Activated naive CD8-positive, alpha-beta T cell (primary cell): ENCODE data around the gene URAD.
A peak's percentile ranks its signal among the peaks of the same experiment; 100 is the strongest.
"Not testable (repeated sequence)": the region's sequence is repeated elsewhere in the genome, so short reads cannot be mapped to it uniquely, and the experiment has no call there.

Experiments
- H3K27ac Mint-ChIP-seq: one replicate; pipeline ENCODE4 v1.8.0; 2021; ENCODE audit warnings: mixed read lengths
- H3K27me3 Mint-ChIP-seq: one replicate; pipeline ENCODE4 v1.8.0; 2021; ENCODE audit warnings: mixed read lengths
- H3K36me3 Mint-ChIP-seq: one replicate; pipeline ENCODE4 v1.8.0; 2021; ENCODE audit warnings: mixed read lengths
- H3K4me1 Mint-ChIP-seq: one replicate; pipeline ENCODE4 v1.8.0; 2021; ENCODE audit warnings: low read depth, mixed read lengths
- H3K4me3 Mint-ChIP-seq: one replicate; pipeline ENCODE4 v1.8.0; 2021; ENCODE audit warnings: mild to moderate bottlenecking, mixed read lengths
- H3K9me3 Mint-ChIP-seq: one replicate; pipeline ENCODE4 v1.8.0; 2021; ENCODE audit warnings: low read depth, mixed read lengths

URAD gene, protein sequence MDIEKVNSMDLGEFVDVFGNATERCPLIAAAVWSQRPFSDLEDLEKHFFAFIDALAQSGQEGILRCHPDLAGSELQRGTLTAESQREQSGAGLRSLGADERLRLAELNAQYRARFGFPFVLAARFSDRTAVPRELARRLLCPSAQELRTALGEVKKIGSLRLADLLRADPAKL

DNA sequence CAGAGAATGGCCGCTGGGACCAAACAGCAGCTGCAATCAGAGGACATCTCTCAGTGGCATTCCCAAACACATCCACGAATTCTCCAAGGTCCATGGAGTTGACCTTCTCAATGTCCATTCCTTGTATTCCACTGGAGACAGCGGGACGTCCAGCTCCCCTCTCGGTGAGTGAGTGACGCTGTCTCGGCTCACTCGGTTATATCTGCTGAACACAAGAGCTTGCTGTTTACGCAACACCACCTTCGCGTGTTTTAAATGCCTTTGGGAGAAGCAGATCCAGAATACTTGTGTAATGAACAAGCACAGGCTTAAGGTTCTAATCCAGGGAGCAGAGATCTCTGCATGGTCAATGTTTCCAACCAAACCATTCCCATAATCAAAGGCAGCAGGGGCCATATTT is at the start of gene URAD:
Gene URAD, minus strand, starts transcription at position 174 of the 400 bp plus-strand sequence. Its CDS starts 56 bp downstream, at position 118.
- H3K4me1 Mint-ChIP-seq: no peaks in the 10 kb centered on the region
- H3K9me3 Mint-ChIP-seq: no peaks in the 10 kb centered on the region
- H3K36me3 Mint-ChIP-seq: no peaks in the 10 kb centered on the region

DNA sequence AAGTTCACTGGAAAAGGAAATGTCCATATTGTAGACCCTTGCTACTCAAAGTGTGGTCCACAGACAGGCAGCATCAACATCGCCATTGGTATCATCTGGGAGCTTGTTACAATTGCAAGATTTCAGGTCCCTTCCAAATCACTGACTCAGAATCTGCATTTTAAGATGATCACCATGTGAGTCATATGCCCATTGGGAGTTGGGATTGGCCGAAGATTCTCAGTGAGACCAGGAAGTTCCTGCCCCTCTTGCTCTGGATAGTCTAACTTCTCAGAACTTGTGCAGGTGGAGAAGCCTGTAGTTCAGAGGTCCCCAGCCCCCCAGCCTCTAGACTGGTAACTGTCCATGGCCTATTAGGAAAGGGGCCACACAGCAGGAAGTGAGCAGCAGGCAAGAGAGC is 48.9 kb upstream of the URAD start:
- Mint-ChIP-seq H3K27ac (no peak overlapping the region), H3K36me3 (no peaks in the 10 kb centered on the region), H3K4me1 (no peaks in the 10 kb centered on the region), H3K9me3 (no peaks in the 10 kb centered on the region), H3K27me3 (peaks cover 2% of the 10 kb centered on the region), H3K4me3 (no peak overlapping the region)

More for the DNA sequence above, at the start of gene URAD:
- Mint-ChIP-seq H3K4me3 (no peak within 1 kb of the TSS), H3K27ac (no peak within 1 kb of the TSS), H3K27me3 (peaks cover 13% of the 10 kb centered on the region)

DNA sequence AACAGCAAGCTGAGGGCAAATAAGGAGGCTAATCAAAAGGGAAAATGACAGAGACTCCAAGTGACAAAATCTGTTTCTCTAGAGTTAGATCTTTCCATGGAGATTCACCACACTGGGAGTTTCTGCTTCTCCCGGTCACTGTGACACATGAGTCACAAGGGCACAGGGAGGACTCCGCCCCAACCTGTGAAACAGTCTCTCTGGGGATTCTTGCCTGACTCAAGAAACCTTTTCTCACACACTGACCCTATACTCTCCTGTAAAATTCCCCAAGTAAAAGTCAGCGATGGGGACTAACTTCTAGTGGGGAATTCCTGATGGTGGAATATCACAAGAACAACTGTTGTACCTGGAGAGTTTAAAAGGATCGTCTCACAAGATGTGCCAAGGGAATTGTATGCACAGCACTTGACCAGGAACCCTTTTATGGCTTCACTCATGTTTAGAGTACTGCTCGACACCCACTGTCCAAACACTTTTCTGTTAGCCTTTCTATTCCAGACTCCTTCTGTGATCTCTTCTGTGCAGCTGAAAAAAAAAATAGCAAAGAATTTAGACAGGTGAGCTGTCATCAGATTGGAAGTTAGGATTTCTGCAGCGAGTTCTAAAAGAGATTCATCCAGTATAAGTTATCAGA is 46.8 kb upstream of the URAD start:
- no peaks in the 10 kb centered on the region for H3K36me3 Mint-ChIP-seq
- H3K27ac Mint-ChIP-seq: no peak overlapping the region
- H3K27me3 Mint-ChIP-seq: no peaks in the 10 kb centered on the region
- H3K4me1 Mint-ChIP-seq: no peaks in the 10 kb centered on the region
- no peaks in the 10 kb centered on the region for H3K9me3 Mint-ChIP-seq
- H3K4me3 Mint-ChIP-seq: no peak overlapping the region

DNA sequence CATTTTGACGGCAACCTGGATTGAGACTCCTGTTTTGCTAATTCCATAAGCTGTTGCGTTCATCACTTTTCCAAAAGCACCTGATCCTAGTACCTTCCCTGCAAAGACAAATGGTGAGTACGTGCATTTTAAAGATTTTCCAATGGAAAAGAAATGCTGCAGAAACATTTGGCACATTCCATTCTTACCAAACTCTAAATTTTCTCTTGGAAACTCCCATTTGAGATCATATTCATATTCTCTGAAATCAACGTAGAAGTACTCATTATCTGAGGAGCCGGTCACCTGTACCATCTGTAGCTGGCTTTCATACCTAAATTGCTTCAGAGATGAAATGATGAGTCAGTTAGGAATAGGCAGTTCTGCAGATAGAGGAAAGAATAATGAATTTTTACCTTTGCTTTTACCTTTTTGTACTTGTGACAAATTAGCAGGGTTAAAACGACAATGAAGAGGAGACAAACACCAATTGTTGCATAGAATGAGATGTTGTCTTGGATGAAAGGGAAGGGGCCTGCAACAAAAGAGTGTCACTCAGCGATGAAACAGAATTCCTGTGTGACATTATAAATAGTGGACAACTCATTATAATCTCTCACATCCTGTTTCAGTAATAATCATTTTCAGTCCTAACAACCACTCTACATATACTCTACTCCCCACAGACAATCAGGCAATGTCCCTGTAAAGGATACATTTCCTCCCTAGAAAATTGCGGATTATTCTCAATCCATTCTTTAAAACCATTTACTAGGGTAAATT is 45.6 kb upstream of the URAD start:
- H3K4me1 Mint-ChIP-seq: no peaks in the 10 kb centered on the region
- no peaks in the 10 kb centered on the region for H3K36me3 Mint-ChIP-seq
- no peak overlapping the region for H3K4me3 Mint-ChIP-seq

DNA sequence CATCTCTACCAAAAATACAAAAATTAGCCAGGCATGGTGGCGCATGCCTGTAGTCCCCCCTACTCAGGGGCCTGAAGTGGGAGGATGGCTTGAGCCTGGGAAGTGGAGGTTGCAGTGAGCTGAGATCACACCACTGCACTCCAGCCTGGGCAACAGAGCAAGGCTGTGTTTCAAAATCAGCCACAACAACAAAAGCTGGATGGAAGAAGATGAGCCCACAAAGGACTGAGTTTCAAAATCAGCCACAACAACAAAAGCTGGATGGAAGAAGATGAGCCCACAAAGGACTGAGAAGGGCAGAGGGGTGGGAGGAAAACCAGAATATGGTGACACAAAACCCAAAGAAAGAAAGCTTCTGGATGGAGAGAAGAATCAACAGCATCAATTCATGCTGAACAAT is 43.9 kb upstream of the URAD start:
- H3K9me3 Mint-ChIP-seq, H3K4me3 Mint-ChIP-seq, H3K27me3 Mint-ChIP-seq, H3K4me1 Mint-ChIP-seq, H3K36me3 Mint-ChIP-seq, H3K27ac Mint-ChIP-seq: not testable (repeated sequence)

More for the DNA sequence above, 45.6 kb upstream of the URAD start:
- Mint-ChIP-seq H3K27ac (no peak overlapping the region), H3K9me3 (no peaks in the 10 kb centered on the region), H3K27me3 (no peaks in the 10 kb centered on the region)

DNA sequence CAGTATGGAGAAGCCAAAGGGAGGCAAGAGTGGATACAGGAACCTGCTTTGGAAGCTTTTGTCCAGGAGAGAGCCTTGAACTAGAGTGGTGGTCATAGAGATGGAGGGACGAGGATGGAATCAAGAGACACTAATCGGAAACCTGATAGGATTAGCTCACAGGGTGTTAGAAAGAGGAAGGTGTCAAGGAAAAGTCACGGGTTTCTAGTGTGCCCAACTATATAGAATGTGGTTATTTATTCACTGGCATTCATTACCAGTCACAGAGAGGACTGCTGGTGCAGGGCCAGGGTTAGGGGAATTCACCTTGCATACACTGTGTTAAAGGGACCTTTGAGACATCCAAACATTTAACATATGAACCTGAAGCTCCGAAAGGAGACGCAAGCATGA is 43.4 kb upstream of the URAD start:
- Mint-ChIP-seq H3K9me3 (no peaks in the 10 kb centered on the region), H3K27ac (no peak overlapping the region), H3K27me3 (no peaks in the 10 kb centered on the region), H3K4me3 (no peak overlapping the region), H3K4me1 (peaks cover 11% of the 10 kb centered on the region), H3K36me3 (no peaks in the 10 kb centered on the region)

DNA sequence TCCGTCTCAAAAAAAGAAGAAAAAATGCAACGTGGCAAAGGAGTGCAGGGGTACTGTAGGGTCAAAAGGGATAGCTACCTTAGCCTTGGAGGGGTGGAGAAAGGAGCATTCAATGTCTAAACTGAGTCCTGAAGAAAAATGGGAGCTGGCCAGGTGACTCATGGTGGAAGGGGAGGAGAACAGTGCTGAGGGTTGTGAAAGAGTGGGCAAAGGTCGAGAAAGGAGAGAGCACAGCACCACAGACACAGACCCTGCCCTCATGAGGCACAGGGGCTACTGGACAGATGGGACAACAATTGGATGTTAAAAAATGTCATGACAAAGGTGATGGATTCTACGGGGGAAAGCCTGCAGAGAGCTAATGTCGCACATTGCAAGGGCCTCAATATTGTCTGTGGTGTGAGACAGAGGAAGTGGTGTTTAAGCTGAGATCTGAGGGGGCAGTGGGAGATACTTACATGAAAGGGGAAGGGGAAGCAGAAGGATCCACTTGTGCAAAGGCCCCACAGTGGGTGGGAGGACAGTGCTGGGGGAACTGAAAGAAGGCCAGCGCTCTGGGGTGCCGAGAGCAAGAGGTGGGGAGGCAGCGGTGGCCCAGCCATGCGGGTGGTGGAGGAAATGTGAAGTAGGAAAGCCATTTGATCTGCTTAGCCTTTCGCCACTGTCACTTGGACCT is 42.9 kb upstream of the URAD start:
- Mint-ChIP-seq H3K4me1 (peaks cover 11% of the 10 kb centered on the region), H3K4me3 (no peak overlapping the region), H3K9me3 (no peaks in the 10 kb centered on the region), H3K27ac (no peak overlapping the region), H3K27me3 (no peaks in the 10 kb centered on the region), H3K36me3 (no peaks in the 10 kb centered on the region)

DNA sequence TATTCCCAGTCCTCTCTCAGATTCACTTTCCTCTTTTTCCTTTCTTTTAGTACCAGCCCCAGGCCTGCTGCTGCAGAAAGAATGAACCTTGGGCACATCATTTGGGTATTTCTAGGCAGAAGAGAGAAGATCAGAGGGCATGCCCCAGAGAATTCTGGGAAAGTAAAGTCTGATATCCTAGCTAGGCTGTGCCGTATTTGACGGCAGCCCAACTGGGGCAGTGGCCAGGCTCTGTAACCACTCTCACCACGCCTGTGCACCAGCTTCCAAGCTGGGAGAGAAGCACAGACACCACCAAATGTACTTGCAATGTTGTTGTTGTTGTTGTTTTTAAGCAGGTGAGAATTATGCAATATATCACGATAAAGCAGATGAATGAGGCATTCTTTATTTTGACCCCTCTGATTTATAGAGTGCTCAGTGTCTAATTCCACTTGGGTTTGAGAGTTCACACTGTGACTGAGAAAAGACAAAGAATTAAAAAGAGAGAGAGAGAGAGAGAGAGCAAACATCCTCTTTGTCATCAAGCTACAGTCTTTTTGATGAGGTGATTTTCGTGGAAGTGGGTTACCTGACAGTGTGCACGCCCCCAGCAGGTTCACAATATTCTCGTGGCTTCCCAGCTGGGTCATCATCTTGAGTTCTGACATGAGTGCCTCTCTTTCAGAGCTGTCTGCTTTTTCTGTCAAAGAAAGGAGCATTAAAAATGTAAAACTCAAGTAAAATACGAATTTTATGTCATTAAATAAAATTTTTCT is 39.3 kb upstream of the URAD start:
- H3K36me3 Mint-ChIP-seq: no peaks in the 10 kb centered on the region
- H3K9me3 Mint-ChIP-seq: no peaks in the 10 kb centered on the region
- peak overlapping the region; percentile 2 for H3K4me3 Mint-ChIP-seq
- no peak overlapping the region for H3K27ac Mint-ChIP-seq
- H3K4me1 Mint-ChIP-seq: peaks cover 11% of the 10 kb centered on the region
- no peaks in the 10 kb centered on the region for H3K27me3 Mint-ChIP-seq

DNA sequence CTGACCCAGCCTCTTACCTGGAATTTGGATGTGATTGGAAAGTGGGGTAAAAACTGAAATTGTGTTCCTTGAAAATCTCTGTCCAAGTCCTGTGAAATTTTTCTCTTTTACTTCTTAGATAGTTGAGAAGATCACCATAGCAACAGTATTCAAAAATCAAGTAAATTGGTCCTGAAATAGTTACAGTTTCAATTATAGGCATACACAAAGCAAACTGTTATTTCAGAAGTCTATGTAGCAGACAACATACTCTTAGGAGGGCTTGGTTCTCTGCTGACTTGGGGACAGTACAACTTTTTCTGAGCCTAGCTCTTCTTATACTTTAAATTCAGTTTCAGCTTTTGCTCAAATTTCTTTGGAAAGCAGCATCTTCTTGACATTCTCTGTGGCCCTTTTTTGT is 38.6 kb upstream of the URAD start:
- peaks cover 11% of the 10 kb centered on the region for H3K4me1 Mint-ChIP-seq
- no peak overlapping the region for H3K4me3 Mint-ChIP-seq
- no peaks in the 10 kb centered on the region for H3K27me3 Mint-ChIP-seq
- H3K27ac Mint-ChIP-seq: no peak overlapping the region
- H3K9me3 Mint-ChIP-seq: no peaks in the 10 kb centered on the region
- H3K36me3 Mint-ChIP-seq: no peaks in the 10 kb centered on the region

DNA sequence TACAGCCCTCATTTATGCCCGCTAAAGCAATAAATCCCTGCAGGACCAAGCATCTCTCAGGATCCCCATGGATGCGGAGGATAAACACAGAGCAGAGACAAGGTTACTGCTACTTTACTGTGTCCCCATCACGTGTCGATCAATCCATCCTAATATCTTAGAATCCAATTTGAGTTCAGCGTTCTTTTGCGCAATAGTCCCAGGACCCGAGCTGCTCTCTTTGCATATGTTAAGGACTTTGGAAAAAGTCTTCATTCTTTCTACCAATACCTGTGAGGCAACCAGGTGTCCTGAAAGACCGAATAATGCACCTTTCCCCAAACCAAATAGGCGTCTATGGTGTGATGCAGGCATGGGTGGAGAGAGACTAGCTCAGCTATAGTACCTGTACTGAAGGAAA is 38.0 kb upstream of the URAD start:
- no peaks in the 10 kb centered on the region for H3K9me3 Mint-ChIP-seq
- H3K4me3 Mint-ChIP-seq: no peak overlapping the region
- H3K27me3 Mint-ChIP-seq: no peaks in the 10 kb centered on the region
- no peaks in the 10 kb centered on the region for H3K36me3 Mint-ChIP-seq
- H3K4me1 Mint-ChIP-seq: peaks cover 11% of the 10 kb centered on the region
- no peak overlapping the region for H3K27ac Mint-ChIP-seq

DNA sequence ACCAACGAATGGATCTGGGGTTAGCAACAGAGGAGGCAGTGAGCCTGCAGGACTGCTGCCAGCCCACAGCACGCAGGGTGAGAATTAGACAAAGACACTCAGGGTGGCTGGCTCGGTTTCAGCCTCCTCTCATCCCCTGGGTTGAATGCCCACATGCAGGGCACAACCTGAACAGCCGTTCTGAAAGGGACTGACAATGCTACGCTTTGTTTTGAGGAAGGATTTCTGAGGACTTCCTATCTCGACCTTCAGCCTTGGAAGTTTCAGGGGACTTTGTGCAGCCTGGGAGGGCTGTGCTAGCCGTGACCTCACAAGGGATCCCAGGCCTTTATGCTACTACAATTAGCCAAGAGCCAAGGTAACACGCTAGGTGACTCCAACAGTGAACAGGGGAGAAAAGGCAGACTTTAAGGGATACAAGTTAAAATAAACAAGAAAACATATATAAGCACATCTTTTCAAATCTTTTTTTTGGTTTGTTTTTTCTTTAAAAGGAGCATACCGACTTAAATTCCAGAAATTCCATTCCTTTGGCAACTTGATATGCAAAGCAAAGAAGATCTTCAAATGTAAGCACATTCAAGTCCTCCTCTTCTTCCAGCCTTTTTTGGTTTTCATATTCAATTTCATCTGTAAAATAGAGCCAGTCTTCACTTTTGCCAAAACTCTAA is 34.5 kb upstream of the URAD start:
- no peak overlapping the region for H3K4me3 Mint-ChIP-seq
- no peaks in the 10 kb centered on the region for H3K36me3 Mint-ChIP-seq
- H3K27ac Mint-ChIP-seq: no peak overlapping the region
- H3K4me1 Mint-ChIP-seq: peaks cover 10% of the 10 kb centered on the region
- H3K9me3 Mint-ChIP-seq: no peaks in the 10 kb centered on the region
- no peaks in the 10 kb centered on the region for H3K27me3 Mint-ChIP-seq

DNA sequence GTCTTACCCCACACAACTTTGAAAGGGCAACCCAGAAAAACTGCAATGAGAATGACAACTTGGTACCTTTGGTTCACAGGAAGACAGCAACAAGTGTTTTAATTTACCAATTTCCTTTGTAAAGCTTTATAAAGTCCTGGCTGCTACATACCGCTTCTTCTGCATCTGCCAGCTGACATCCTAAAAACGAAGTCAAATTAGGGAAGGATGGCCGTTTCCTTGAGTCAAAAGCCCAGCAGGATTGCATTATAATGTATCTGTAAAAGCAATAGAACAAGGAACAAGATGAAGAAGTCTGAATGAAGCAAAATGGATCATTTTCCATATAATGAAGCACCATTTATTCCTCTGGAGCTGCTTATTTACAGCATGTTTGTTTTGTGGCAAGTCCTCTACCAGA is 25.8 kb upstream of the URAD start:
- Mint-ChIP-seq H3K4me1 (peaks cover 1% of the 10 kb centered on the region), H3K27me3 (peaks cover 4% of the 10 kb centered on the region), H3K27ac (no peak overlapping the region), H3K4me3 (no peak overlapping the region), H3K36me3 (no peaks in the 10 kb centered on the region), H3K9me3 (no peaks in the 10 kb centered on the region)

DNA sequence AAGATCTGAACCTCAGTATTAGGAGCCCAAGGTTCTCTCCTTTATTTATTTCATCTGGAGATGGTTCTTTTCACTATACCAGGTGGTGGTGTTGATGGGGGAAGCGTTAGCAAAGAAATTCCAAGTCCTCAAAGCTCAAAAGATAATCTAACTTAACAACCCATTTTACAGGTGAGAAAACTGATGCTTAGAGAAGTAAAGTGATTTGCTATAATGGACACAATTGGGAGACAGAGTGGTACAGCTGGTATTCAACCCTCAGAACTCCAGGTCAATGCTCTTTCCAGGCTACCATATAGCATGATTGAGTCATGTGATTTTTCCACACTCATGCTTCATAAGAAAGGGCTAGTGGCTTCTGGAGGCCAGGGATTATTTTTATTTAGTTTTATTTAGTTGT is 25.0 kb upstream of the URAD start:
- Mint-ChIP-seq H3K27ac (no peak overlapping the region), H3K4me3 (no peak overlapping the region), H3K4me1 (peaks cover 1% of the 10 kb centered on the region), H3K27me3 (peaks cover 6% of the 10 kb centered on the region), H3K9me3 (no peaks in the 10 kb centered on the region), H3K36me3 (no peaks in the 10 kb centered on the region)

DNA sequence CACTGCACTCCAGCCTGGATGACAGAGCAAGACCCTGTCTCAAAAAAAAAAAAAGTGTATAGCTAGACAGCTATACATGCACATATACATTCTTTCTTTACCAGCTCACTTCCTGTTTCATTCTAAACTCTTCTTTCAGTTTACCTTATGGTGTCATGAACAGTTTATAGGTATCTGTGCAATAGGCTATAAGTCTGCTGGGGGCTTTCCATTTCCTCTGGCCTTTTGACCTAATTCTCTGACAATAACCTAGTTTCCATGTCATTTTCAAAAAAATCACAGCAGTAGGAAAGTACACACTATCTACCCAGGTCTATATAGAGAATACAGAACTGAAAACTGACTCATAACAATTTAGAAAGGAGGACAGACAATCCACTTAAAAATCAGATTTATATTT is 24.4 kb upstream of the URAD start:
- H3K27ac Mint-ChIP-seq: no peak overlapping the region
- H3K4me3 Mint-ChIP-seq: no peak overlapping the region
- no peaks in the 10 kb centered on the region for H3K9me3 Mint-ChIP-seq
- no peaks in the 10 kb centered on the region for H3K36me3 Mint-ChIP-seq
- H3K27me3 Mint-ChIP-seq: peaks cover 6% of the 10 kb centered on the region
- peaks cover 1% of the 10 kb centered on the region for H3K4me1 Mint-ChIP-seq
